Fibroblast of the aortic adventitia (primary cell): ENCODE data around the gene LRG1. TPM values are rescaled to one million over a fixed set of nuclear protein-coding genes. Genes with fewer than 3 reads are reported as not detected.

Source experiments
- DNase-seq: peaks from one replicate; pipeline ENCODE4 v3.0.0-alpha.2; 2010; ENCODE audit warnings: low read depth
- H3K4me3 ChIP-seq: 2 replicates; pipeline ENCODE4 v1.5.1; 2011; ENCODE audit warnings: low read depth, mild to moderate bottlenecking, control low read depth, low read length, moderate library complexity
- CTCF ChIP-seq: IDR thresholded peaks from 2 replicates; pipeline ENCODE4 v1.5.1; 2011; ENCODE audit warnings: mild to moderate bottlenecking, low read length, control low read depth, inconsistent platforms; ENCODE audit not compliant: insufficient read depth
- total RNA-seq: library from RNA; depleted of rRNA; stranded (reverse); fragments of >200 nt; gene quantifications from 2 replicates; pipeline ENCODE4 v1.2.3, GENCODE V29; 2012; ENCODE audit warnings: low replicate concordance

The LRG1 gene
- total RNA-seq, 1 donor, result not detected

GRCh38 chr19:4503825-4504170, 36.0 kb downstream of the LRG1 start:
- no peak for TF ChIP-seq CTCF
- DNase-seq, result no peak
- H3K4me3 ChIP-seq, result no peak overlapping the region

DNA sequence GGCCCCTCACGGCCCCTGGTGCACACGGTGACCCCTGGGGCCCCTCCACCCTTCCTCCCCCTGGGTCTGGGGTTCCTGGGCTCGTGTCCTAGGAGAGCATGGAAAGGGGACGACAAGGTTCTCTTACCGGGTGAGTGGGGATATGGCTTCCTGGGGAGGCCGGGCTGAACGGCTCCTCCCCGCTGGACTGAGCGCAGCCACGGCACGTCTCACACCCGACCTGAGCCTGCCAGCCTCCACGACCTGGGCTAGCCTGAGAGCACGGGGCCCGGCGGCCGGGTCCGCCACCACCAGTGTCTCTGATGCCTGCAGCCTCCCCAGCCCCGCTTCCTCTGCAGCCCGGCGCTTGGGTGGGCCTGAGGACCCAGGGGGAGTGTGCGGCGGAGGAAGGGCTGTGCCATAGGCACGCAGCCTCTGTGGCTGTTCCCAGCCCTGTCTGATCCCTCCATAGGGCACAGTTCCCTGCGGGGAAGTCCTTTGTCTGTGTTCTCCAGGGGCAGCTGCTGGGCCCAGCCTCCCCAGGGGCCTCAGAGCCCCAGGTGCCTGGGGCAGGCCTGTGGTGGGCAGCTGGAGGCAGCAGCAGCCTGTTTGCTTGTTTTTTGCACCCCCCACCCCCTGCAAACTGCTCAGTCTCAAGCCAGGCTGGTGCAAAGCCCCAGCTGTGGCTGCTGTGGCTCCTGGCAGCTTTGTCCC, 36.6 kb downstream of the LRG1 start:
- no peak for TF ChIP-seq CTCF
- no peak overlapping the region for H3K4me3 ChIP-seq
- no peak for DNase-seq

- no peak overlapping the region for H3K4me3 ChIP-seq
- no peak for TF ChIP-seq CTCF
- no peak for DNase-seq
These were observed 37.3 kb downstream of the LRG1 start for GRCh38 chr19:4502282-4503131.

DNA sequence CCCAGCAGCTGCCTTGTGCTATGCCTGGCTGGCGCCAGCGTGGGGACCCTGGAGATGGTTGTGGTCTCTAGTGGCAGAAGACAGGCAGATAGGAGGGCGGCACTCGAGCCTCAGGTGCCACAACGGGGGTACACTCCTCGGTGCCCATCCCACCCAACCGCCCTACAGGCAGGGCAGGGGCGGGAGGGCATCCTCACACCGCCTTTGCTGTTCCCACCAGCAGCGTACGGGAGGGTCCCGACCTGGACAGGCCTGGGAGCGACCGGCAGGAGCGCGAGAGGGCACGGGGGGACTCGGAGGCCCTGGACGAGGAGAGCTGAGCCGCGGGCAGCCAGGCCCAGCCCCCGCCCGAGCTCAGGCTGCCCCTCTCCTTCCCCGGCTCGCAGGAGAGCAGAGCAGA, 38.1 kb downstream of the LRG1 start:
- TF ChIP-seq CTCF, result no peak
- no peak for DNase-seq
- H3K4me3 ChIP-seq, result no peak overlapping the region

DNA sequence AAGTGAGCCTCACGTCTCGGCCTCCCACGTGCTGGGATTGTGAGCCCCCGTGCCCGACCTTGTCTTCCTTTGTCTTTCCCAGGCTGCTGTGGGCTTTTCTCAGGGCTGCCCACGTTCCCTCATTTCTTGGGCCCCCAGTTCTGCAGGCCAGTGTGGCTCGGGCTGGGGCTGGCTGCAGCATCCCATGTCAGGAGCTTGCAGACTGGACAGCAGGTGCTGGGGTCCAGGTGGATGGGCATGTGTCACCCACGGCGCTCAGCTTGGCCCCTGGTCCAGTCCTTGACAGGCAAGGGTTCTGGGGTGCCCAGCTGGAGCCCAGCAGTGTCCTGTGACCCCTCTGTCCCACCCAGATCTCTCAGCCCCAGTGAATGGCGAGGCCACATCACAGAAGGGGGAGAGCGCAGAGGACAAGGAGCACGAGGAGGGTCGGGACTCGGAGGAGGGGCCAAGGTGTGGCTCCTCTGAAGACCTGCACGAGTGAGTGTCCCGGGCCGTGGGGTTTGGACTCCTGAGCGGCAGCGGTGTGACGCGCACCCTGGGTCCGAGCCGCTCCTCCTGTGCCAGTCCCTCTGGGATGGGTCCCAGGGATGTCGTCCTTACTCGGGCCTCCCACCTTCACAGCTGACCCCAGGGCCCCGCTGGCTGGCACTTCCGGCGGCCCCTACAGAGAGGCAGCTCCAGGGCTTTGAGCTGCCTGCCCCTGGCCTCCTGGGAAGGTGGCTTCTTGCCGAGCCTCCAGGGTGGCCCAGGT, 38.8 kb downstream of the LRG1 start:
- DNase-seq, result no peak
- TF ChIP-seq CTCF, result no peak

GRCh38 chr19:4499855-4500254, 40.0 kb downstream of the LRG1 start:
- no peak for TF ChIP-seq CTCF
- no peak overlapping the region for H3K4me3 ChIP-seq
- DNase-seq, result no peak

More for the DNA sequence above, 38.8 kb downstream of the LRG1 start:
- H3K4me3 ChIP-seq, result no peak overlapping the region
